Measurements from ENCODE around the gene ALK. TPM values are rescaled to one million over a fixed set of nuclear protein-coding genes. Genes with fewer than 3 reads are reported as not detected.

Gene ALK
- total and polyA plus RNA-seq, 10 of the 15 experiments (the other 5 are each of a cell fraction or from before 2014, with no cell fraction given): 0.11 TPM; not detected in 9

DNA sequence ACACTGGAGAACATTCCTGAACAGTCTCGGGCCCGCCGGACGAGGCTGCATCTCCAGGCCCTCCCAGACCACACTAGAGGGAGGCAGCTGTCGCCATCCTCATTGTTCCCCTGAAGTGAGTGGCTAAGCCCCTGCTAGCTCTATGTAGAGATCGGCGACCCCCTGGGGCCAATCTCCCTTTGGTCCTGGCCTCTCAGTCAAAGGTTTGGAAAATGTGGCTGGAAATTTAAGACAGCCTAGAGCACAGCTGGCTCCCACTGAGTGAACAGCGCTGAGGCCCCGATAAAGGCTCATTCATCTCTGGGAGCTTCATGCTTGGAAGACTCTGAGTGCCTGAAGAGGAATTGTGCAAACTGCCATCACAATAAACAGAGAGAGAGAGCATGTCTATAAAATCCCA, 445.9 kb downstream of the ALK start:
- ChIA-PET CTCF (no interaction called here), RAD21 (ENCODE audit: unreplicated experiment) (no interaction called here), SMC1A (ENCODE audit: uncharacterized antibody, unreplicated experiment) (no interaction called here), POLR2A (no interaction called here)
- Histone ChIP-seq H3K4me1 (ENCODE audit: control insufficient read depth, insufficient read depth, low read length) (no peaks in the 10 kb centered on the region), H4K20me1 (ENCODE audit: control insufficient read depth, insufficient read depth) (no peaks in the 10 kb centered on the region), H3K79me2 (ENCODE audit: control insufficient read depth, insufficient read depth, low read length) (no peaks in the 10 kb centered on the region), H3K27ac (ENCODE audit: control insufficient read depth, insufficient read depth) (no peak overlapping the region), H2AFZ (ENCODE audit: control insufficient read depth, low read depth, low read length) (no peak overlapping the region), H3K27me3 (replicated peaks in 1 of 2; ENCODE audit: control insufficient read depth in 2 of 2, insufficient read depth in 2 of 2, low read length in 1 of 2) (peaks cover 0 to 2% of the 10 kb centered on the region in 2 experiments; a peak in 1 of 4 replicates), H3K9me3 (replicated peaks; ENCODE audit: control insufficient read depth, insufficient read depth, low read length) (no peaks in the 10 kb centered on the region), H3K4me3 (no peak overlapping the region), H3K9ac (ENCODE audit: control insufficient read depth, insufficient read depth, low read length) (no peak overlapping the region), H3K4me2 (ENCODE audit: control insufficient read depth, insufficient read depth) (no peak overlapping the region), H3K36me3 (ENCODE audit: control insufficient read depth in 2 of 2, insufficient read depth in 2 of 2, low read length in 1 of 2) (no peaks in the 10 kb centered on the region)
- intact Hi-C loops (cut with micrococcal nuclease; ENCODE audit: unreplicated experiment): no loop called here
- no TSS peak for BruUV-seq (replicated peaks)
- ATAC-seq (no peak), DNase-seq (ENCODE audit: low read depth, low spot score) (no peak), FAIRE-seq (no peak)
- WGBS (ENCODE audit: insufficient coverage, insufficient replicate concordance, low lambda C conversion rate, missing lambda C conversion rate): 51% methylated on average over 9 of the region's 9 CpGs
- in situ Hi-C loops (cut with MboI): no loop called here
- TF ChIP-seq, protein P1, sequence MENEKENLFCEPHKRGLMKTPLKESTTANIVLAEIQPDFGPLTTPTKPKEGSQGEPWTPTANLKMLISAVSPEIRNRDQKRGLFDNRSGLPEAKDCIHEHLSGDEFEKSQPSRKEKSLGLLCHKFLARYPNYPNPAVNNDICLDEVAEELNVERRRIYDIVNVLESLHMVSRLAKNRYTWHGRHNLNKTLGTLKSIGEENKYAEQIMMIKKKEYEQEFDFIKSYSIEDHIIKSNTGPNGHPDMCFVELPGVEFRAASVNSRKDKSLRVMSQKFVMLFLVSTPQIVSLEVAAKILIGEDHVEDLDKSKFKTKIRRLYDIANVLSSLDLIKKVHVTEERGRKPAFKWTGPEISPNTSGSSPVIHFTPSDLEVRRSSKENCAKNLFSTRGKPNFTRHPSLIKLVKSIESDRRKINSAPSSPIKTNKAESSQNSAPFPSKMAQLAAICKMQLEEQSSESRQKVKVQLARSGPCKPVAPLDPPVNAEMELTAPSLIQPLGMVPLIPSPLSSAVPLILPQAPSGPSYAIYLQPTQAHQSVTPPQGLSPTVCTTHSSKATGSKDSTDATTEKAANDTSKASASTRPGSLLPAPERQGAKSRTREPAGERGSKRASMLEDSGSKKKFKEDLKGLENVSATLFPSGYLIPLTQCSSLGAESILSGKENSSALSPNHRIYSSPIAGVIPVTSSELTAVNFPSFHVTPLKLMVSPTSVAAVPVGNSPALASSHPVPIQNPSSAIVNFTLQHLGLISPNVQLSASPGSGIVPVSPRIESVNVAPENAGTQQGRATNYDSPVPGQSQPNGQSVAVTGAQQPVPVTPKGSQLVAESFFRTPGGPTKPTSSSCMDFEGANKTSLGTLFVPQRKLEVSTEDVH (IDR thresholded peaks at IDR 0.05; ENCODE audit: low read depth, partially characterized antibody): no peak
- TF ChIP-seq SUZ12 (IDR thresholded peaks at IDR 0.05; ENCODE audit: unreplicated experiment) (no peak), KAT2A (conservative IDR thresholded peaks at IDR 0.05; ENCODE audit: control insufficient read depth, low read depth, low read length) (no peak), ZNF622 (IDR thresholded peaks at IDR 0.05) (no peak), NFYB (IDR thresholded peaks at IDR 0.05; ENCODE audit: insufficient read depth, low read depth, low read length) (no peak), MTA3 (IDR thresholded peaks at IDR 0.05; ENCODE audit: borderline replicate concordance, low read length) (no peak), SMAD5 (IDR thresholded peaks at IDR 0.05; ENCODE audit: low read depth) (no peak), FOS (IDR thresholded peaks at IDR 0.05; ENCODE audit: borderline replicate concordance, extremely low read depth, insufficient read length) (no peak), BACH1 (IDR thresholded peaks at IDR 0.05; ENCODE audit: borderline replicate concordance) (no peak), NR2C1 (IDR thresholded peaks at IDR 0.05) (no peak), GABPA (IDR thresholded peaks at IDR 0.05; ENCODE audit: low read depth) (no peak), EP300 (IDR thresholded peaks at IDR 0.05; ENCODE audit: borderline replicate concordance in 1 of 2, control insufficient read depth in 1 of 2, low read depth in 2 of 2, low read length in 2 of 2) (no peak)
- TF ChIP-seq, protein P2, sequence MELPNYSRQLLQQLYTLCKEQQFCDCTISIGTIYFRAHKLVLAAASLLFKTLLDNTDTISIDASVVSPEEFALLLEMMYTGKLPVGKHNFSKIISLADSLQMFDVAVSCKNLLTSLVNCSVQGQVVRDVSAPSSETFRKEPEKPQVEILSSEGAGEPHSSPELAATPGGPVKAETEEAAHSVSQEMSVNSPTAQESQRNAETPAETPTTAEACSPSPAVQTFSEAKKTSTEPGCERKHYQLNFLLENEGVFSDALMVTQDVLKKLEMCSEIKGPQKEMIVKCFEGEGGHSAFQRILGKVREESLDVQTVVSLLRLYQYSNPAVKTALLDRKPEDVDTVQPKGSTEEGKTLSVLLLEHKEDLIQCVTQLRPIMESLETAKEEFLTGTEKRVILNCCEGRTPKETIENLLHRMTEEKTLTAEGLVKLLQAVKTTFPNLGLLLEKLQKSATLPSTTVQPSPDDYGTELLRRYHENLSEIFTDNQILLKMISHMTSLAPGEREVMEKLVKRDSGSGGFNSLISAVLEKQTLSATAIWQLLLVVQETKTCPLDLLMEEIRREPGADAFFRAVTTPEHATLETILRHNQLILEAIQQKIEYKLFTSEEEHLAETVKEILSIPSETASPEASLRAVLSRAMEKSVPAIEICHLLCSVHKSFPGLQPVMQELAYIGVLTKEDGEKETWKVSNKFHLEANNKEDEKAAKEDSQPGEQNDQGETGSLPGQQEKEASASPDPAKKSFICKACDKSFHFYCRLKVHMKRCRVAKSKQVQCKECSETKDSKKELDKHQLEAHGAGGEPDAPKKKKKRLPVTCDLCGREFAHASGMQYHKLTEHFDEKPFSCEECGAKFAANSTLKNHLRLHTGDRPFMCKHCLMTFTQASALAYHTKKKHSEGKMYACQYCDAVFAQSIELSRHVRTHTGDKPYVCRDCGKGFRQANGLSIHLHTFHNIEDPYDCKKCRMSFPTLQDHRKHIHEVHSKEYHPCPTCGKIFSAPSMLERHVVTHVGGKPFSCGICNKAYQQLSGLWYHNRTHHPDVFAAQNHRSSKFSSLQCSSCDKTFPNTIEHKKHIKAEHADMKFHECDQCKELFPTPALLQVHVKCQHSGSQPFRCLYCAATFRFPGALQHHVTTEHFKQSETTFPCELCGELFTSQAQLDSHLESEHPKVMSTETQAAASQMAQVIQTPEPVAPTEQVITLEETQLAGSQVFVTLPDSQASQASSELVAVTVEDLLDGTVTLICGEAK (IDR thresholded peaks at IDR 0.05; ENCODE audit: borderline replicate concordance): no peak
- TF ChIP-seq, protein P3, sequence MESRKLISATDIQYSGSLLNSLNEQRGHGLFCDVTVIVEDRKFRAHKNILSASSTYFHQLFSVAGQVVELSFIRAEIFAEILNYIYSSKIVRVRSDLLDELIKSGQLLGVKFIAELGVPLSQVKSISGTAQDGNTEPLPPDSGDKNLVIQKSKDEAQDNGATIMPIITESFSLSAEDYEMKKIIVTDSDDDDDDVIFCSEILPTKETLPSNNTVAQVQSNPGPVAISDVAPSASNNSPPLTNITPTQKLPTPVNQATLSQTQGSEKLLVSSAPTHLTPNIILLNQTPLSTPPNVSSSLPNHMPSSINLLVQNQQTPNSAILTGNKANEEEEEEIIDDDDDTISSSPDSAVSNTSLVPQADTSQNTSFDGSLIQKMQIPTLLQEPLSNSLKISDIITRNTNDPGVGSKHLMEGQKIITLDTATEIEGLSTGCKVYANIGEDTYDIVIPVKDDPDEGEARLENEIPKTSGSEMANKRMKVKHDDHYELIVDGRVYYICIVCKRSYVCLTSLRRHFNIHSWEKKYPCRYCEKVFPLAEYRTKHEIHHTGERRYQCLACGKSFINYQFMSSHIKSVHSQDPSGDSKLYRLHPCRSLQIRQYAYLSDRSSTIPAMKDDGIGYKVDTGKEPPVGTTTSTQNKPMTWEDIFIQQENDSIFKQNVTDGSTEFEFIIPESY (IDR thresholded peaks at IDR 0.05): no peak
- TF ChIP-seq, protein P4, sequence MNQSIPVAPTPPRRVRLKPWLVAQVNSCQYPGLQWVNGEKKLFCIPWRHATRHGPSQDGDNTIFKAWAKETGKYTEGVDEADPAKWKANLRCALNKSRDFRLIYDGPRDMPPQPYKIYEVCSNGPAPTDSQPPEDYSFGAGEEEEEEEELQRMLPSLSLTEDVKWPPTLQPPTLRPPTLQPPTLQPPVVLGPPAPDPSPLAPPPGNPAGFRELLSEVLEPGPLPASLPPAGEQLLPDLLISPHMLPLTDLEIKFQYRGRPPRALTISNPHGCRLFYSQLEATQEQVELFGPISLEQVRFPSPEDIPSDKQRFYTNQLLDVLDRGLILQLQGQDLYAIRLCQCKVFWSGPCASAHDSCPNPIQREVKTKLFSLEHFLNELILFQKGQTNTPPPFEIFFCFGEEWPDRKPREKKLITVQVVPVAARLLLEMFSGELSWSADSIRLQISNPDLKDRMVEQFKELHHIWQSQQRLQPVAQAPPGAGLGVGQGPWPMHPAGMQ (IDR thresholded peaks at IDR 0.05; ENCODE audit: borderline replicate concordance): no peak

Data from GM12878 (cell line).